Chondrocyte (in vitro differentiated cells): ENCODE results near the gene SH3BP1. TPM values are rescaled to one million over a fixed set of nuclear protein-coding genes. Genes with fewer than 3 reads are reported as not detected.
A peak's percentile ranks its signal among the peaks of the same experiment; 100 is the strongest.

Source experiments
- DNase-seq: peaks from one replicate; pipeline ENCODE4 v3.0.0; 2021; ENCODE audit warnings: mixed read lengths, low spot score
- H3K27ac Mint-ChIP-seq: one replicate; pipeline ENCODE4 v1.8.0; 2021; ENCODE audit warnings: mild to moderate bottlenecking, moderate library complexity, mixed read lengths; ENCODE audit not compliant: unreplicated experiment
- H3K27me3 Mint-ChIP-seq: 2 replicates; pipeline ENCODE4 v1.8.0; 2021; ENCODE audit warnings: low read depth, mixed read lengths
- H3K36me3 Mint-ChIP-seq: 2 replicates; pipeline ENCODE4 v1.8.0; 2021; ENCODE audit warnings: low read depth, mixed read lengths
- H3K4me1 Mint-ChIP-seq: 2 replicates; pipeline ENCODE4 v1.8.0; 2021; ENCODE audit warnings: low read depth, mild to moderate bottlenecking, mixed read lengths
- H3K4me3 Mint-ChIP-seq: one replicate; pipeline ENCODE4 v1.8.0; 2021; ENCODE audit warnings: mild to moderate bottlenecking, moderate library complexity, mixed read lengths; ENCODE audit not compliant: unreplicated experiment
- H3K9me3 Mint-ChIP-seq: 2 replicates; pipeline ENCODE4 v1.8.0; 2021; ENCODE audit warnings: low read depth, mixed read lengths
- CTCF ChIP-seq: fragments of 200-600 bp; sonication (generic); IDR thresholded peaks from 2 replicates; pipeline ENCODE4 v1.5.0; 2021; ENCODE audit warnings: antibody characterized with exemption, mild to moderate bottlenecking, moderate library complexity
- total RNA-seq: library from RNA; stranded (reverse); gene quantifications from 3 replicates; pipeline ENCODE4 v1.2.1, GENCODE V29; 2021

Gene SH3BP1
- total RNA-seq, 1 donor from 2014 or later = 2.7 TPM

- peaks cover 12% of the 10 kb centered on the region for H3K36me3 Mint-ChIP-seq
- H3K9me3 Mint-ChIP-seq = no peaks in the 10 kb centered on the region
- TF ChIP-seq CTCF = no peak
- no peak for DNase-seq
- H3K27ac Mint-ChIP-seq = peak overlapping the region; percentile 90
- peak overlapping the region; percentile 77 for H3K4me3 Mint-ChIP-seq
- no peaks in the 10 kb centered on the region for H3K27me3 Mint-ChIP-seq
- peaks cover 36% of the 10 kb centered on the region for H3K4me1 Mint-ChIP-seq
Observed at GRCh38 chr22:37675930-37676735, 36.7 kb downstream of the SH3BP1 start.

GRCh38 chr22:37676736-37677492 is 37.4 kb downstream of the SH3BP1 start:
- peak overlapping the region; percentile 90 for H3K27ac Mint-ChIP-seq
- no peaks in the 10 kb centered on the region for H3K9me3 Mint-ChIP-seq
- peaks cover 12% of the 10 kb centered on the region for H3K36me3 Mint-ChIP-seq
- peak overlapping the region; percentile 77 for H3K4me3 Mint-ChIP-seq
- no peak for TF ChIP-seq CTCF
- no peak for DNase-seq
- no peaks in the 10 kb centered on the region for H3K27me3 Mint-ChIP-seq
- H3K4me1 Mint-ChIP-seq = peaks cover 42% of the 10 kb centered on the region

GRCh38 chr22:37677493-37677974 is 38.1 kb downstream of the SH3BP1 start:
- H3K9me3 Mint-ChIP-seq = no peaks in the 10 kb centered on the region
- TF ChIP-seq CTCF = no peak

GRCh38 chr22:37678372-37678771 is 38.9 kb downstream of the SH3BP1 start:
- TF ChIP-seq CTCF = no peak
- Mint-ChIP-seq H3K27ac (peak overlapping the region; percentile 70), H3K4me3 (peak overlapping the region; percentile 77), H3K9me3 (no peaks in the 10 kb centered on the region), H3K4me1 (peaks cover 42% of the 10 kb centered on the region), H3K36me3 (peaks cover 12% of the 10 kb centered on the region), H3K27me3 (no peaks in the 10 kb centered on the region)
- DNase-seq = no peak

More at GRCh38 chr22:37677493-37677974, 38.1 kb downstream of the SH3BP1 start:
- Mint-ChIP-seq H3K36me3 (peaks cover 12% of the 10 kb centered on the region), H3K4me3 (peak overlapping the region; percentile 77), H3K27ac (peak overlapping the region; percentile 85), H3K27me3 (no peaks in the 10 kb centered on the region), H3K4me1 (peaks cover 42% of the 10 kb centered on the region)
- no peak for DNase-seq

- H3K27me3 Mint-ChIP-seq = no peaks in the 10 kb centered on the region
- TF ChIP-seq CTCF = no peak
- peaks cover 12% of the 10 kb centered on the region for H3K36me3 Mint-ChIP-seq
- no peaks in the 10 kb centered on the region for H3K9me3 Mint-ChIP-seq
- peak overlapping the region; percentile 70 for H3K27ac Mint-ChIP-seq
- peak overlapping the region; percentile 49 for H3K4me3 Mint-ChIP-seq
- peaks cover 36% of the 10 kb centered on the region for H3K4me1 Mint-ChIP-seq
- no peak for DNase-seq
Observed at GRCh38 chr22:37679670-37680069, 40.2 kb downstream of the SH3BP1 start.
